IPS DF 4.7 (cell line): Measurements from ENCODE around the gene C2orf66.

Experiments used
- DNase-seq: peaks from one replicate; pipeline ENCODE4 v3.0.0-alpha.2; 2013; ENCODE audit warnings: low spot score; ENCODE audit errors: extremely low read depth

Gene C2orf66

DNA sequence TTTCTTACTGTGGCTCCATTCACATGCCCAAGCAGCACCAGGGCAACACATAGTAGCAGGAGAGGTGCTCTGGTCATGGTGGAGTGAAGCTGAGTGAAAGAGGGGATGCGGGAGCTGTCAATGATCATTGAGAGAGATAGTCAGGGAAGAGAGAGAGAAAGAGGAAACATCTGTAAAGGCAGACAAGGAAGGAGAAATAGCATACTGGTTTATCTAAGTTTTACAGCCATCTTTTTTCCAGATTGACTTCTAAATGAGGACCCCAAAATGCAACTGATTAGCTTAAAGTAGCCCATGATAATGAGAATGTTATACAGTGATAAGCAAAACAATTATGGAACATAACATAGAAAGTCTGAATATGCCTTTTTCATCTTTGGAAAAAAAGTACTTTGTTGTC, at the start of gene C2orf66:
TSS of gene C2orf66 (minus strand) at position 96 of the 400 bp plus-strand sequence. CDS start at position 77, 19 bp downstream.
- DNase-seq: no peak

DNA sequence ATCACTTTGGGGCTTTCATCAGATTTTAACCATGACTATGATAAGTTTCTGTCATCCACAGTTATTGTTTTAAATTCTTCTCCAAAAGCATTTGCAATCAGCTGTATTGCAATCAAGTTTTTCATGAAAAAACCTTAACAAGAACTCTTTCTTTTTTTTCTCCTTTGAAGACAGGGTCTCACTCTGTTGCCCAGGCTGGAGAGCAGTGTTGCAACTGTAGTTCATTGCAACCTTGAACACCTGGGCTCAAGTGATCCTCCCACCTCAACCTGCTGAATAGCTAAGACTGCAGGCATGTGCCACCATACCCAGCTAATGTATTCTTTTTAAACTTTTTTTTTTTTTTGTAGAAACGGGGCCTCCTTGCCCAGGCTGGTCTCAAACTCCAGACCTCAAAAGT, 45.5 kb upstream of the C2orf66 start:
- DNase-seq: no peak

- DNase-seq: no peak
These were observed 44.3 kb upstream of the C2orf66 start for GRCh38 chr2:196853301-196854087.

GRCh38 chr2:196851088-196851487, 41.9 kb upstream of the C2orf66 start:
- no peak for DNase-seq

GRCh38 chr2:196849895-196850294, 40.7 kb upstream of the C2orf66 start:
- no peak for DNase-seq

DNA sequence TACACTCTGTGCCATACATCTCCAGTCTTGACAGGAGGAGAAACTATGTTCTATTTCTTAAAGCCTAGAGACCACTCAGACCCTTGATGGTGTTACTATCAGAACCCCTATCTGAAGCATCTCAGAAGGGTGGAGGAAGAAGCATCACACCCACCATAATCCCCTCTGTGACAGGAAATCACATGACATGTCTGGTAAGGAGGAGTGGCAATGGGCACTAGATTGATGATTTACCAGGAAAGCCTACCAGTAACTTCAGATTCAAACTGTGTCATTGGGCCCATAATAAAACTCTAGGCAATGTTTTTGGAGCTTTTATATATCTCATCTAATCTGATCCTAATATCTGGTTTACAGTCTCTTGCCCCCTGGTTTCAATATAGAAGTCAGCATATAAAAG, 37.1 kb upstream of the C2orf66 start:
- DNase-seq: no peak

DNA sequence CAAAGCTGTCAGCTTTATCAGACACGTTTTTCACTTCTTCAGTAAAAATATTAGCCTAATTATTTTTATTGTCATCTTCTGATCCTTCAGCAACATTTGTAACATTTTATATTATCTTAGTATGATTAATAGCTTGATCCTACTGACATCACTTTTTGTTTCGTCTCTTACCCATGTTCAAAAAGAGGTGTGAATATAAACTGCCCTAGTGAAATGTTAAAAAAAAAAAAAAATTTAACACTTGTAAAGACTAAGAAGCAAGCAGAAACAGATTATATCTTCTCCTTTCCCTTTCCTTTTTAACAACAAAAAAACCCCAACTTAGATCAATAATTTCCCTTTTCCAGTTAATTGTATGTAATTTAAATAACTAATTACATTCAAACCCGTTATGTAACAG, 36.2 kb upstream of the C2orf66 start:
- no peak for DNase-seq

DNA sequence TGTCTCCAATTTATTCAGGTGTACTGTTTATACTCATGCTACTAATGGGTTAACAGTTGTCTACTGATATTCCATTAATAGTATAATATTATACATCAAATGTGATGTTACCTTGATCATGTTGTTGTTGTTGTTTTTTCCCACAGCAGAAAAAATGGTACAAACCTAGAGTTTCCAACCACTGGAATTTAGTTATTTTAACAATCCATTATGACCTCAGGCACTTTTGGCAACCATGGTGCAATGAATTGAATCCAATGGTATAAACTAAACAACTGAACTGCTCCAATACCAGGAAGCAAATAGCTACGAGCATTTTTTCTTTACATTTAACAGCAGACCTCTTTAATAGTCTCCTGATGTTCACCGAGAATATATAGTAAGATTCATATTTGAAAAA, 31.0 kb upstream of the C2orf66 start:
- DNase-seq: no peak

- DNase-seq: no peak
These were observed 30.4 kb upstream of the C2orf66 start for GRCh38 chr2:196839574-196839973.

- no peak for DNase-seq
These were observed 27.3 kb upstream of the C2orf66 start for GRCh38 chr2:196836440-196836839.

DNA sequence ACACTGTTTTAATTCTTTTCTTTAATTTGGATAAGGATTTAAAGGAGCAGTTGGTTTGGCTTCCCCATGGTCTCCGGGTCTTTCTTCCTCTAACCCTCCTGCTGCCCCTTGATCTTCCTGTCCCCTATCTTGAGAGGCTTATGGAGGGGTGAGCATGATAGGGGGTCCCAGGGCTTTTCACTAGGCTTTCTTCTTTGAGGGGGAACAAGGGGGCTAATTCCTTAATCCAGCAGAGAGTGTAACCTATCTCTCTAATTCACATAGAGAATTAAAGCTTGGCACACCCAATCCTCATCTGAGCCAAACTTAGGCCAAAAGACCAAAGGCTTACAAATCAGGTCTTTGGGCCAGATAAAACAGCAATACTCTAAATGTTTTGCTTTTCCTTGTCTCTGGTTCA, 21.5 kb upstream of the C2orf66 start:
- DNase-seq: no peak

DNA sequence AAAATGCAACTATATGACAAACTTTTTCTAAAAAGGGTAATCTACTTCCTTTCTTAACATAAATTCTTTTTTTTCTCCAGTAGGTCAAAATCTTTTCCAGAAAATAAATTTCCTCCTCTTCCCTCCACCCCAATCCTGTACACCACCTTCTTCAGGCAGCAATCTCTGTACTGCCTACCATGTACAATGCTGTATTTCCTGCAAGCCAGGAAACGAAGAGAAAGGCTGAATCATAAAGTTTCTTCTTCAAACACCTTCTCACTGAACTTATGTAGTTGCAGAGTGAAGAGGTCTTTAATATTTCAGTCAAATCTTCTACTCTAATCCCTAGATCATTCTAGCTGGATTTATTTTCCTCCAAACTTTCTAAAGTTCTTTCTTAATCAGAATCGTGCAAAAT, 18.2 kb upstream of the C2orf66 start:
- no peak for DNase-seq

- DNase-seq: no peak
These were observed 14.8 kb upstream of the C2orf66 start for GRCh38 chr2:196823750-196824522.

- DNase-seq: no peak
These were observed 12.0 kb upstream of the C2orf66 start for GRCh38 chr2:196821195-196821594.

DNA sequence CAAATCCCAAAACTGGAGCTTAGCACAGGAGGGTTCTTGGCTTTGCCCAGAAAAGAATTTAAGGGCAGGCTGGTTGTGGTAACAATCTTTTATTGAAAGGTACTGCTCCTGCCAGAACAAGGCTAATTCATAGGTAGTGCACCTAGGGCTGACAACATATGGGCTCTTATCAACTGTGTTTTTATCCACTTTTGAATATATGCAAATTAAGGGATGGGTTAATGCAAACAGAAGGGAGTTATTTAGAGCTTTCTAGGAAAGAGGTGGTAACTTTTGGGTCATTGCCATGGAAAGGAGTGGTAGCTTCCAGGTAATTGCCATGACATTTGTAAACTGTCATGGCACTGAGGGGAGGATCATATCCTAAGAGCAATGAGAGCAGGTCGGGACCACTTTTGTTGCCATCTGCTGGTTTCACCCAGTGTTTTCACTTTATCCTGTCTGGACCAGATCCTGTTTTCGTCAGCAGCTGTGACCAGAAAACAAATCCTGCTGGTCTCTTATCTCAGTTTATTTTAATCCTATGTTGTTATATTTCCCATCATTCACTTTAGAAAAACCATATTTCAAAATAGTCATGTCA, 981 bp downstream of the C2orf66 start:
- no peak for DNase-seq

DNA sequence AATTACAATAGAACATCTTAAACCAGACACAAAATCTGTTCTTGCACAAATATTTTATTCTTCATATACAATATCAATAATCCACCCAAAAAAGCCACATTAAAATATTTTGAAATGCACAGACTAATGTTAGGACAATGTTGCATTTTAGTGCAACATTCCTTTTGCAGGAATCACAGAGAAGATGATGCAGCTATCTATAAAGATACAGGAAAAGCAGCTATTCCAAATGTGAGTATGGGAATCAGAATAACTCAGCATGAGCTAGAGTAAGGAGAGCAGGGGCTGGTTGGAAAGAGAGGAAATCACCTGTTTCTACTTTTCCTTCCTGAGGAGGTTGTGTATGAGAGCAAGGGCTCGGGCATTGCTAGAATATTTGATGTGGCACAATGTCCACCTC, 4.8 kb downstream of the C2orf66 start:
- no peak for DNase-seq

- no peak for DNase-seq
These were observed 6.8 kb downstream of the C2orf66 start for GRCh38 chr2:196802401-196802800.

- DNase-seq: no peak
These were observed 7.4 kb downstream of the C2orf66 start for GRCh38 chr2:196801674-196802261.

DNA sequence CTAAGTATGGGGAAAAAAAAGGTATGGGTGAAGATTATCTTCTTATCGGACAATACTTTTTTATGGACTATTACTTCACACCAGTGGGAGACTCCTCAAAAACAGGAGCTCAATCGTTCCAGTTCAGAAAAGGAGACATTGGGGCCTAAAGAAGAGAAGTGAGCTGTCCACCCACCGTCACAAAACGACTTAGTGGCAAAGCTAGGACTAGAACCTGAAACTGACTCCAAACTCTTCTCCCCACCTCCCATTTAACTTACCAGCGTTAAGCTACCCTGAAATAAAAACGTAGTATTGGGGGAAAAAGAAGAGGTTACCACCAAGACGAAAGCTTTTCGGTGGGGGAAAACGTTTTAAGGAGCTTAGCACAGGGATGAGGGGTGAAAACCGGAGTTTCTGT, 10.2 kb downstream of the C2orf66 start:
- DNase-seq: no peak

DNA sequence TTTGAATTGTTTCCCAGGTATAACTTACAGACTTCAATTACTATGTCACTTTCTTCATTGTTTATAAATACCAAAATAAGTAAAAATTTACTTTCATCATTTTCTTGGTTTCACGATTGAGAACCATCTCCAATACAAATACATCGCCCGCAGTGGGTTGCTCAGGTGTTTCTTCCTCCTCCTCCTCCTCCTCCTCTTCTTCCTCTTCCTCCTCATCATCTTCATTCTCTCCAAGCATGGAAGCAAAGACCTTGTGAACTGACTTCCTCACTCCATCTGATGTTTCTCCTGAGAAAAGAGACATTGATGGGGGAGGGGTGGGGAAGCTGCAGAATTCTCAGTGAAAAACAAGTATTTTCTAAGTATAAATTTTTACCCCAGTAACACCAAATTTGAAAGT, 16.3 kb downstream of the C2orf66 start:
- no peak for DNase-seq

- no peak for DNase-seq
These were observed 25.6 kb downstream of the C2orf66 start for GRCh38 chr2:196783431-196784094.
